Adrenal gland (tissue), 5 donors: ENCODE measurements around the gene SETD6.

Source experiments
- CTCF ChIP-seq, 6 experiments: fragments of 450-650 bp in 4 of 6; fragments of 200-600 bp in 2 of 6; sonication (generic) in 1 of 6; IDR thresholded peaks; 1 replicate in 5 of 6; 2 replicates in 1 of 6; pipeline versions ENCODE4 v1.5.1 to v1.8.0; 2016 to 2021; ENCODE audit warnings: antibody characterized with exemption in 6 of 6, mild to moderate bottlenecking in 2 of 6, moderate library complexity in 1 of 6
- POLR2A ChIP-seq, 2 donors: fragments of 450-650 bp; IDR thresholded peaks; one replicate each; pipeline ENCODE4 v1.6.1; 2017; ENCODE audit warnings: antibody characterized with exemption in 2 of 2, mild to moderate bottlenecking in 2 of 2, moderate library complexity in 1 of 2
- donor health status: DM: no; HTN: no; CAD: no.

DNA sequence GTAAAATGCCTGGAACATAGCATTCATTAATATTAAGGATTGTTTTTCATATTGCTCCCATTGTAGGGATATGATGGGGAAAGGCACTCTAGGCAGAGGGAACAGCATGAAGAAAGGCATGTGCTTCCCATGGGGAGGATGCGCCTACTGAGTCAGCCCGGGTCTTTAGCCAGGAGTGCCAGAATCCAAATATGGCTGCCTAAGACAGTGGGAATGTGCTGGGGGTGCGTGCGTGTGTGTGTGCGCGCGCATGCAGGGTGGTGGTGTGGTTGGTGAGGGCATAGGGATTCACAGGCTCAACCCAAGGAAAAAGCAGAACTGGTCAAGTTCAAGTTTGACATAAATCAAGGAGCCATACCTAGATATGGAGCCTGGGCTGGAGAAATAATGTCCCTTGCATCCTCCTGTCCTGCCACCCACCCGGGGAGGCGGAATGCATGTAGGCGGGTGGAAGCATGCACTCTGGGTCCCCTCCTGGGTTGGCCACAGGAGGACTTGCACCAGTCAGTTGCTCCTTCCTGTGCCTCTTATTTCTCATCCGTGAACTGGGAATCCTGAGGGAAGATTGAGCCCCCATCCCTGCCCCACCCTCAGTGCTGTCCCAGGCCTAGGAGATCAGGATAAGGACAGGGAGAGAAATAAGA lies 34.0 kb upstream of the SETD6 start:
- TF ChIP-seq CTCF (IDR thresholded peaks at IDR 0.05) (no peak), POLR2A (IDR thresholded peaks at IDR 0.05) (no peak)
